ENCODE results near the gene PCSK6. TPM values are rescaled to one million over a fixed set of nuclear protein-coding genes. Genes with fewer than 3 reads are reported as not detected.

Gene PCSK6
- polyA plus RNA-seq, 3 donors: 0.05 to 0.10 TPM; not detected in 1

DNA sequence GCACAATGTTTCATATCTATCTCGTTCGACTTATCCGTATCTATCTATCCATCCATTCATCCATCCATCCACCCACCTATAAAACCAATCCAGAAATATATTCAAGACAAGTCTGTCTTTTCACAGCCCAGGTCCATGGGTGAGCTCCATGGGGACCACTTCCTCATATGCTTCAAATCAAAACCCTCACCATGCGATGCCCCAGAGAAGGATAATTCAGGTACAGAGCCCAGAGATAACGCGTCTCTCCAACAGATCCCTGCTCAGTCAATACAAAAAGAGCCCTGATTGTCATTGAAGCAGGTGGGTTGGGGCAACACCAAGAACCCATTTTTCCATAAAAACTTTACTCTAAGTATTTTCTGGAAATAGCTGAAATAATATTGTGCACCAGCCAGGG lies 47.2 kb downstream of the PCSK6 start:
- no peak overlapping the region for H3K27ac ChIP-seq (ENCODE audit: low read depth in 1 of 2, low read length in 2 of 2)
- peak overlapping the region in 1 of 2 donors; percentile 33 for H3K4me3 Mint-ChIP-seq

DNA sequence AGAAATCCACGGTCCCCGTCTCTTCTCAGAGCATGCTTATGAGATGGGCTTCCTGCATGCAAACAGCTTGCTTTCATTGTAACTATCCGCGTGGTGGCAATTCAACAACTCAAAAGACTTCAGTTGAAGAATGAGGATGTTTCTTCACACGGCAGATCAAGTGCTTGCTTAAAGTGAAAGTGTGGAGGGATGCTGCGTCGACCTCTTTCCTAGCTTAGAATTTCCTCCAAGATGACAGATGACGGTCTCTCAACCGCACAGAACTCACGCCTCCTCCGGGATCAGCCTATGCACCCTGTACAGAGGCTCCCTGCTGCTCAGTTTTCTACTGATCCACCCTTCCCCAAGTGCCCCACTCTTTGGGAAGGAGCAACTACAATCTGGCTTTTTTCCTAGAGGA lies 47.8 kb downstream of the PCSK6 start:
- H3K9ac ChIP-seq (ENCODE audit: insufficient read depth, low read length, poor library complexity, severe bottlenecking): no peak overlapping the region
- H4K20me1 ChIP-seq (ENCODE audit: insufficient read depth, low read length): no peaks in the 10 kb centered on the region
- no peak for TF ChIP-seq CTCF (IDR thresholded peaks at IDR 0.05)
- Mint-ChIP-seq H3K36me3 (no peaks in the 10 kb centered on the region), H3K9me3 (peaks cover 0 to 9% (median 0%) of the 10 kb centered on the region in 7 donors), H3K27me3 (ENCODE audit: low read depth in 3 of 3) (peaks cover 11 to 22% (median 12%) of the 10 kb centered on the region in 3 donors), H3K27ac (peak overlapping the region in 2 of 7 donors; percentile 19 to 29), H3K4me3 (peak overlapping the region; percentile 66 to 73), H3K4me1 (peaks cover 32% of the 10 kb centered on the region)
- peaks cover 0 to 3% of the 10 kb centered on the region in 2 donors for H3K9me3 ChIP-seq (replicated peaks in 1 of 2; ENCODE audit: control insufficient read depth in 1 of 2, insufficient read depth in 1 of 2, low read length in 2 of 2)
- H3K4me1 ChIP-seq (ENCODE audit: control insufficient read depth in 1 of 2, insufficient read depth in 2 of 2, low read length in 2 of 2): peaks cover 15 to 21% of the 10 kb centered on the region in 2 donors
- peak overlapping the region; percentile 32 for H3K4me2 ChIP-seq (replicated peaks; ENCODE audit: extremely low read depth, low read length, poor library complexity, severe bottlenecking)
- 30% methylated on average over 7 of the region's 11 CpGs for WGBS (ENCODE audit: insufficient coverage)
- peak overlapping the region in 1 of 3 experiments; percentile 24 for H3K4me3 ChIP-seq (replicated peaks in 1 of 3; ENCODE audit: low read depth in 2 of 3, low read length in 3 of 3)
- H3K27ac ChIP-seq (ENCODE audit: low read depth in 1 of 2, low read length in 2 of 2): no peak overlapping the region
- DNase-seq: peak in 2 of 3 donors; percentile 15 to 28
- peak overlapping the region; percentile 39 for H2AFZ ChIP-seq (ENCODE audit: insufficient read depth, low read depth, low read length, poor library complexity, severe bottlenecking)
- H3K27me3 ChIP-seq (ENCODE audit: control insufficient read depth in 2 of 2, insufficient read depth in 2 of 2, low read length in 2 of 2): no peaks in the 10 kb centered on the region
- H3K79me2 ChIP-seq (ENCODE audit: insufficient read depth, low read length): no peaks in the 10 kb centered on the region
- H3K36me3 ChIP-seq (replicated peaks in 1 of 2; ENCODE audit: control insufficient read depth in 1 of 2, insufficient read depth in 2 of 2, low read length in 2 of 2): no peaks in the 10 kb centered on the region
- intact Hi-C loops (cut with micrococcal nuclease): no loop called here

More for the DNA sequence above, 47.2 kb downstream of the PCSK6 start:
- H3K27ac Mint-ChIP-seq: no peak overlapping the region
- peaks cover 11 to 21% (median 12%) of the 10 kb centered on the region in 3 donors for H3K27me3 Mint-ChIP-seq (ENCODE audit: low read depth in 3 of 3)
- intact Hi-C loops (cut with micrococcal nuclease): no loop called here
- Histone ChIP-seq H3K9ac (ENCODE audit: insufficient read depth, low read length, poor library complexity, severe bottlenecking) (no peak overlapping the region), H4K20me1 (ENCODE audit: insufficient read depth, low read length) (no peaks in the 10 kb centered on the region), H3K9me3 (replicated peaks in 1 of 2; ENCODE audit: control insufficient read depth in 1 of 2, insufficient read depth in 1 of 2, low read length in 2 of 2) (peaks cover 0 to 3% of the 10 kb centered on the region in 2 donors), H3K4me2 (replicated peaks; ENCODE audit: extremely low read depth, low read length, poor library complexity, severe bottlenecking) (no peak overlapping the region), H3K79me2 (ENCODE audit: insufficient read depth, low read length) (no peaks in the 10 kb centered on the region), H2AFZ (ENCODE audit: insufficient read depth, low read depth, low read length, poor library complexity, severe bottlenecking) (no peak overlapping the region), H3K4me1 (ENCODE audit: control insufficient read depth in 1 of 2, insufficient read depth in 2 of 2, low read length in 2 of 2) (peaks cover 20 to 24% of the 10 kb centered on the region in 2 donors), H3K27me3 (ENCODE audit: control insufficient read depth in 2 of 2, insufficient read depth in 2 of 2, low read length in 2 of 2) (no peaks in the 10 kb centered on the region), H3K4me3 (replicated peaks in 1 of 3; ENCODE audit: low read depth in 2 of 3, low read length in 3 of 3) (no peak overlapping the region), H3K36me3 (replicated peaks in 1 of 2; ENCODE audit: control insufficient read depth in 1 of 2, insufficient read depth in 2 of 2, low read length in 2 of 2) (no peaks in the 10 kb centered on the region)
- no peak for TF ChIP-seq CTCF (IDR thresholded peaks at IDR 0.05)
- peaks cover 36% of the 10 kb centered on the region for H3K4me1 Mint-ChIP-seq
- no peaks in the 10 kb centered on the region for H3K36me3 Mint-ChIP-seq
- DNase-seq: no peak
- peaks cover 0 to 9% (median 0%) of the 10 kb centered on the region in 7 donors for H3K9me3 Mint-ChIP-seq
- WGBS (ENCODE audit: insufficient coverage): 98% methylated on average over 5 of the region's 6 CpGs

Measured in CD14-positive monocyte (primary cell).